ENCODE results near the gene CCDC146. TPM values are rescaled to one million over a fixed set of nuclear protein-coding genes. Genes with fewer than 3 reads are reported as not detected.

Gene CCDC146
- total RNA-seq, 1 donor from 2014 or later, result 3.0 TPM

DNA sequence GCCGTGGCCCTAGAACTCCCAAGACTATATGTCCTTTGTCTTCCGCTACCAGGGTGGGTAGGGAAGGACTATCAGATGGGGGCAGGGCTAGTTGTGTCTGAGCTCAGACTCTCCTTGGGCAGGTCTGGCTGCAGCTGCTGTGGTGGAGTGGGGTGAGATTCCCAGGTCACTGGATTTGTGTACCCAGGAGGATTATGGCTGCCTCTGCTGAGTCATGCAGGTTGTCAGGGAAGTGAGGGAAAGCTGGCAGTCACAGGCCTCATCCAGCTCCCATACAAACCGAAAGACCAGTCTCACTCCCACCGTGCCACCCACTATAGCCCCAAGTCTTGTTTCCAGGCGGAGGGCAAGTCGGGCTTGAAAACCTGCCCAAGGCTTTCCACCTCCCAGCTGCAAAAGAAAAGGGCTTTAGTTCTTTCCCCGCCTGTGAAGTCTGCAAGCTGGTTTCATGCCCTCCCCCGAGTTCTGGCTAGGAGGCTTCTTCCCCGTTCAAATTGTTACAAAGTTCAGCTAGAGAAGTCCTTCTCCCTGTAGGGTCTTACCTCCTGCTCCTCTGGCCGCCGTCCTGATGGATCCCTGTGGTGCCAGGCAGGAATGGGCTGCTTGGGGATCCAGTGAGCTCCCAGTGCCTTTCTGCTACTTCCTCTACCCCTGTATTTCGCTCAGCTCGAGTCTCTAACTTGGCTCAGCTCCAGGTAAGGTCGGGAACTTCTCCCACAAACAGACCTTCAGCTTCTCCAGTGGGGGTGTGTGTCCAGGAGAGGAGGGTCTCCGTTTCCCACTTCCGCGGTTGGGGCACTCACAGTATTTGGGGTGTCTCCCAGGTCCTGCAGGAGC lies 184.0 kb downstream of the CCDC146 start:
- Mint-ChIP-seq H3K27ac (ENCODE audit: unreplicated experiment) (no peak overlapping the region), H3K4me1 (ENCODE audit: low read depth) (peaks cover 4% of the 10 kb centered on the region), H3K9me3 (ENCODE audit: low read depth) (peaks cover 17% of the 10 kb centered on the region), H3K36me3 (ENCODE audit: low read depth) (peaks cover 4% of the 10 kb centered on the region), H3K4me3 (ENCODE audit: unreplicated experiment) (no peak overlapping the region), H3K27me3 (ENCODE audit: low read depth) (no peaks in the 10 kb centered on the region)
- no peak for DNase-seq (ENCODE audit: low spot score)
- TF ChIP-seq, protein P1, sequence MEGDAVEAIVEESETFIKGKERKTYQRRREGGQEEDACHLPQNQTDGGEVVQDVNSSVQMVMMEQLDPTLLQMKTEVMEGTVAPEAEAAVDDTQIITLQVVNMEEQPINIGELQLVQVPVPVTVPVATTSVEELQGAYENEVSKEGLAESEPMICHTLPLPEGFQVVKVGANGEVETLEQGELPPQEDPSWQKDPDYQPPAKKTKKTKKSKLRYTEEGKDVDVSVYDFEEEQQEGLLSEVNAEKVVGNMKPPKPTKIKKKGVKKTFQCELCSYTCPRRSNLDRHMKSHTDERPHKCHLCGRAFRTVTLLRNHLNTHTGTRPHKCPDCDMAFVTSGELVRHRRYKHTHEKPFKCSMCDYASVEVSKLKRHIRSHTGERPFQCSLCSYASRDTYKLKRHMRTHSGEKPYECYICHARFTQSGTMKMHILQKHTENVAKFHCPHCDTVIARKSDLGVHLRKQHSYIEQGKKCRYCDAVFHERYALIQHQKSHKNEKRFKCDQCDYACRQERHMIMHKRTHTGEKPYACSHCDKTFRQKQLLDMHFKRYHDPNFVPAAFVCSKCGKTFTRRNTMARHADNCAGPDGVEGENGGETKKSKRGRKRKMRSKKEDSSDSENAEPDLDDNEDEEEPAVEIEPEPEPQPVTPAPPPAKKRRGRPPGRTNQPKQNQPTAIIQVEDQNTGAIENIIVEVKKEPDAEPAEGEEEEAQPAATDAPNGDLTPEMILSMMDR (IDR thresholded peaks at IDR 0.05), result no peak

DNA sequence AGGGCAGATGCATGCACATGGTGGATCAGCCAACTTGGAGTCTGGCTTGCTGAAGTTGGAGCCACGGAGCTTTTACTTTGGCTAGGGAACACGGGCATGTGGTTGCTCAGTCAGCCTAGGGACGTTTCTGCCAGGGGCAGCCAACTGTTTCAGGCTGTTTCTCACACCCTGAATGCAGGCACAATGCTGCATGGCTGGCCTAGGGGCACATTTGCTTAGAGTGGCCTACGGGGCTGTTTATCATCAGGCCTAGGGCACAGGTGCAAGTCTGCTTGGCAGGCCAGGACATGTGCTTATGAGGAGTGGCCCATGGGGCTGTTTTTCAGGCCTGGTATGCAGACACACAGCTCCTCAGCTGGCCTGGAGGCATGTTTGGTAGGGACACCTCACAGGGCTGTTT lies 186.4 kb downstream of the CCDC146 start:
- Mint-ChIP-seq H3K4me3 (ENCODE audit: unreplicated experiment) (no peak overlapping the region), H3K4me1 (ENCODE audit: low read depth) (peaks cover 12% of the 10 kb centered on the region), H3K9me3 (ENCODE audit: low read depth) (peaks cover 6% of the 10 kb centered on the region), H3K36me3 (ENCODE audit: low read depth) (peaks cover 3% of the 10 kb centered on the region), H3K27me3 (ENCODE audit: low read depth) (no peaks in the 10 kb centered on the region), H3K27ac (ENCODE audit: unreplicated experiment) (no peak overlapping the region)
- TF ChIP-seq, protein P1 (IDR thresholded peaks at IDR 0.05), result no peak
- no peak for DNase-seq (ENCODE audit: low spot score)

DNA sequence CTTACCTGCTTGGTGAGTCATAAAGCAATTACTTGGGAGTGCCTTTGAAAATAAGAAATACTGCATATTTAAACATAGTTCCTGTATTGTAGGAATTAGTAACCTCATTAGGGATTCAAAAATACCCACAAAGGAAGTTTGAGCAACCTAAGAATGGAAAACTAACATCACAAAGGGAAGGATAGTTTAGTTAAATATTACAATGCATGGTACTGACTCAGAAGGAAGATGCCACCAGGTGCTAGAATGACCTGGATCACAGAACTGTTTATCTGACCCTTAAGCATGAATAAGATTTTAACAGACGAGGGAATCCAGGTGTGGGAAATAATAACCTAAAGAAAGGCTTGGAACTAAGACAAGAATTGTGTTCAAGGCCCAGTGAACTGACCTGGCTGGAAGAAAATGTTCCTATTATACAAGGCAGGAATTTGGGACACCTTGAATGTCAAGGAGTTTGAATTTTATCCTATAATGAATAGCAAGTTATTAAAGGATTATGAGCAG lies 187.4 kb downstream of the CCDC146 start:
- TF ChIP-seq, protein P1 (IDR thresholded peaks at IDR 0.05), result no peak
- no peak overlapping the region for H3K4me3 Mint-ChIP-seq (ENCODE audit: unreplicated experiment)
- peaks cover 12% of the 10 kb centered on the region for H3K4me1 Mint-ChIP-seq (ENCODE audit: low read depth)
- no peaks in the 10 kb centered on the region for H3K27me3 Mint-ChIP-seq (ENCODE audit: low read depth)
- no peaks in the 10 kb centered on the region for H3K9me3 Mint-ChIP-seq (ENCODE audit: low read depth)
- no peak for DNase-seq (ENCODE audit: low spot score)
- peaks cover 3% of the 10 kb centered on the region for H3K36me3 Mint-ChIP-seq (ENCODE audit: low read depth)
- H3K27ac Mint-ChIP-seq (ENCODE audit: unreplicated experiment), result no peak overlapping the region

DNA sequence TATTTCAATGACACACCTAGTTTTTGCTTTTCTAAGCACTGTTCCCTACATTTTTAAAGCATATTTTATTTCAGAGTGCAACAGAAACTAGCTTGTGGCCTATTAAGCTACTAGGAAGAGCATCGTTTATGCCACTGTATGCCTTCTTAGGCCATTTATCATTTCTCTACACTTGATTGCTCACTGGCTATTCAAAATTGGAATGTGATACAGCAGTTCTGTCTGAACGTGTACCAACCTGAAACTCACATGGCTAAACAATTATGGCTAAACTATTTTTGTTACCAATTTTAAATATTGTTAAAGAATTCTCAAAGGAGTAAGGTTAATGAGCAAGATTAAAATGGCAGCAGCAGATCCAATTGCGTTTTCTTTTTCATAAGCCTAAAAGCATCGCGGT lies 188.6 kb downstream of the CCDC146 start:
- Mint-ChIP-seq H3K27ac (ENCODE audit: unreplicated experiment) (no peak overlapping the region), H3K9me3 (ENCODE audit: low read depth) (no peaks in the 10 kb centered on the region), H3K4me1 (ENCODE audit: low read depth) (peaks cover 12% of the 10 kb centered on the region), H3K4me3 (ENCODE audit: unreplicated experiment) (no peak overlapping the region), H3K36me3 (ENCODE audit: low read depth) (peaks cover 5% of the 10 kb centered on the region), H3K27me3 (ENCODE audit: low read depth) (no peaks in the 10 kb centered on the region)
- TF ChIP-seq, protein P1 (IDR thresholded peaks at IDR 0.05), result no peak
- DNase-seq (ENCODE audit: low spot score), result no peak

DNA sequence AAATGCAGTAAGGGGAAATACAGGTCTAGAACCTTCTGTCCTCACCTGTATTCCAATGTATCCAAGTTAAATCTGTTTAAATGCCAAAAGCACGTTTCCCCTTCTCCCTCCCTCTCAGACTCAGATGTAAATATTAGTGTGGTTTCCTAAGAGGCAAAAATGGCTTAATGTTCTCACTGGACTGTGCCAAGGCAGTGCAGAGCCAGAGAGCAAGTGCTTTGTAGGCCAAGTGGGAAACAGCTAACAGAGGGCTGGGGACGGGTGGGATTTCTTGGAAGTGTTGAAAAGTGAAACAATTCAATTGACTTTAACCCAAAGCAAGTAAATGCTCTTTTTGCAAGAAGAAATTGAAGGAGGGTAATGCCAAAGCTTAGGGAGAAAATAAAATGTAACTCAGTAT lies 190.7 kb downstream of the CCDC146 start:
- H3K27ac Mint-ChIP-seq (ENCODE audit: unreplicated experiment), result no peak overlapping the region
- peaks cover 8% of the 10 kb centered on the region for H3K4me1 Mint-ChIP-seq (ENCODE audit: low read depth)
- H3K36me3 Mint-ChIP-seq (ENCODE audit: low read depth), result peaks cover 2% of the 10 kb centered on the region
- no peaks in the 10 kb centered on the region for H3K9me3 Mint-ChIP-seq (ENCODE audit: low read depth)
- TF ChIP-seq, protein P1 (IDR thresholded peaks at IDR 0.05), result no peak
- no peak overlapping the region for H3K4me3 Mint-ChIP-seq (ENCODE audit: unreplicated experiment)
- DNase-seq (ENCODE audit: low spot score), result no peak
- no peaks in the 10 kb centered on the region for H3K27me3 Mint-ChIP-seq (ENCODE audit: low read depth)

Data from chondrocyte (in vitro differentiated cells).